ENCODE measurements around the gene KIRREL2.
"Not testable (repeated sequence)": the region's sequence is repeated elsewhere in the genome, so short reads cannot be mapped to it uniquely, and the experiment has no call there.

Gene KIRREL2

DNA sequence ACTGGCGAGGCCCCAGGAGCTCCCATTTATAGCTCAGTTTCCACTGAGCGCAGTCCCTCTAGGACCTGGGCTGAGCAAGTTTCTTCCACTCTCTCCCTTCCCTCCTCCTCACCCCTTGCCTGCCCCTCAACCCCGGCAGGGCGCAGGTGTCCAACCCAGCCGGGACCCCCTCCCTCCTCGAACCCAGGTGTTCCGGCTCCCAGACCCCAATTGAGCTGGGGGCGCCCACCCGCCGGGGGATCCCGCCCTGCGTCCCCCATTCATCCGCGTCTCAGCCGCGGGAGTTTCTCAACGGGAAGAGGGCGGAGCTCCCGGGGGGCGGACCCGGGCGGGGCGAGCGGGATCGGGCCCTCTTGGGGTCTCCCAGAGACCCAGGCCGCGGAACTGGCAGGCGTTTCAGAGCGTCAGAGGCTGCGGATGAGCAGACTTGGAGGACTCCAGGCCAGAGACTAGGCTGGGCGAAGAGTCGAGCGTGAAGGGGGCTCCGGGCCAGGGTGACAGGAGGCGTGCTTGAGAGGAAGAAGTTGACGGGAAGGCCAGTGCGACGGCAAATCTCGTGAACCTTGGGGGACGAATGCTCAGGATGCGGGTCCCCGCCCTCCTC, at the start of gene KIRREL2:
KIRREL2 (plus strand) TSS at position 366 of the 604 bp plus-strand sequence; CDS start at position 575, 209 bp downstream.
- DNase-seq = peak; percentile 47

DNA sequence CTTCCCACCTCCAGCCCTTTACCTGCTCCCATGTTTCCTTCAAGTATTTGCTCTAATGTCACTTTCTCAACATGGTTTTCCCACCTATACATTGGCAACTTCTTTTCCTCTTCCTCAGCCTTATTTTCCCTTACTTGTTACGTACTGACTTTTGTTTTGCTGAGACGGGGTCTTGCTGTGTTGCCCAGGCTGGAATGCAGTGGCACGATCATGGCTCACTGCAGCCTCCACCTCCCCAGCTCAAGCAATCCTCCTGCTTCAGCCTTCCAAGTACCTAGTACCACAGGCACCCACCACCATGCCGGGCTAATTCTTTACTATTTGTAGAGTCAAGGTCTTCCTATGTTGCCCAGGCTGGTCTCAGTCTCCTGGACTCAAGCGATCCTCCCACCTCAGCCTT, 49.1 kb upstream of the KIRREL2 start:
- no peak for DNase-seq

DNA sequence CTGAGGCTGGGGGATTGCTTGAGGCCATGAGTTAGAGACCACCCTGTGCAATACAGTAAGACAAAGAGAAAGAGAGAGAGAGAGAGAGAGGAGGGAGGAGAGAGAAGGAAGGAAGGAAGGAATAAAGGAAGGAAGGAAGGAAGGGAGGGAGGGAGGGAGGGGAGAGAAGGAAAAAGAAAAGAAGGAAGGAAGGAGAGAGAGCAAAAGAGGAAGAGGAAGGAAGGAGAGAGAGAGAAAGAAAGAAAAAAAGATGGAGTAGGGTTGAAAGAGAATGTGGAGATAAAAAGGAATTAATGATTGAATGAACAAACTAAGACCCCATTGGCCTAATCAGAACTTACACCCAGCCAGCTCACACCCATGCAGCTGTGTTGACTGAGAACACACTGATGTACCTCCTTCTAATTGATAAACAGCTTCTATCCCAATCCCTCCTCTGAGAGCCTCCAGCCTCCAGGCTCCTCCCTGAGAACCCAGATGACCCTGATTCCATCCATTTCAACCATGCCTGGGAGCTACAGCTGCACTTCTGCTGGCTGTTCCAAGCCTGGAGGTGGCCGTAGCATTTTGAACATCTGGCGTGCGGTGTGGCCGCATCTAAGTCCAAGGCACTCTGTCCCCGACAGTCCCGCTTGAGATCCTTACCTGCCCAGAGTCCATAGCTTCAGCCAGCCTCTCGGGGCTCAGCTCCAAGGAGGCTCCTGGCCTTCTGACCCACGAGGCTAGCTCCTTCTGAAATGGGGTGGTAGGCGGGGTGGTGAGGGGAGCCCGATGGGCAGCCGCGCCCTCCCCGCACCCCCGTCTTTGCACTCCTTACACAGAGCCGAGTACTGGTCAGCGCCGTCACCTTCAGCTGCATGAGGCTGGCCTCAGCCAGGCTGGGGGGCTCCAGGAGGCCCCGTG, 45.1 kb upstream of the KIRREL2 start:
- no peak for DNase-seq

DNA sequence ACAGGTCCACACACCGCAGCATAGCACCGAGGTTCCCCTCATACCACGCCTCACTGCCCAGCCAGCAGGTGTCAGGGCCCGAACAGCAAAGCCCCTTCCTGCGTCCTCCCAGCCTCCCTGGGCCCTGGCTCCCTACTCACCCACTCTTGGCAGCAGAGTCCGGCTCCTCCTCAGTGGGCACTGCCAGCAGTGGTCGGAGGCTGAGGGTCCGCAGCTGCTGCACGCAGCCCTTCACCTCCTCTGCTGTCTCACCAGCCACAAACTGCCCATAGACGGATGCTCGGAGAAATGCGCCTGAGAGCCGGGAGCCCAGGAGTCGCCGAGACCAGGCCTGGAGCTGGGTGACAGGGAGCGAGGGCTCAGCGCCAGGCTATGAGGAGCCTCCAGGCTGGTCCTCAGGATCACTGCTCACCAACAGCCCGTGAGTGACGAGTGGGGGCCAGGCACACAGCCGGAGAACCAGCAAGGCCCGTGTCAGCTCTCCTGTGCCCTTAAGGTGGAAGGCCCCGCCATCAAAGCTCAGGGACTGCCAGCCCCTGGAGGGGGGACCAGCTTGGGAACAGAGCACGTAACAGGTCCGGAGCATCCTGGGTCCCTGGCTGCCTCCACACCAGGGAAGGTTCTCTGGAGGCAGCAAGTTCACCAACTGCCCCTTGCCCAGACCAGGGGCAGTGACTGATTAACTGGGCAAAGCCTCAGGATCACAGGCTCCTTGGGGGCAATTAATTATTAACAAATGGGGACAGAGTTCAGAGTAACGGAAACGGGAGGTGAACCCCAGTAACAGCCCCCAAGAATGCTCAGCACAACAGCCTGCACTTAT, 44.3 kb upstream of the KIRREL2 start, which contains the start of gene PRODH2:
PRODH2 (minus strand) TSS at position 626 of the 823 bp plus-strand sequence; CDS start at position 586, 40 bp downstream.
- no peak for DNase-seq

DNA sequence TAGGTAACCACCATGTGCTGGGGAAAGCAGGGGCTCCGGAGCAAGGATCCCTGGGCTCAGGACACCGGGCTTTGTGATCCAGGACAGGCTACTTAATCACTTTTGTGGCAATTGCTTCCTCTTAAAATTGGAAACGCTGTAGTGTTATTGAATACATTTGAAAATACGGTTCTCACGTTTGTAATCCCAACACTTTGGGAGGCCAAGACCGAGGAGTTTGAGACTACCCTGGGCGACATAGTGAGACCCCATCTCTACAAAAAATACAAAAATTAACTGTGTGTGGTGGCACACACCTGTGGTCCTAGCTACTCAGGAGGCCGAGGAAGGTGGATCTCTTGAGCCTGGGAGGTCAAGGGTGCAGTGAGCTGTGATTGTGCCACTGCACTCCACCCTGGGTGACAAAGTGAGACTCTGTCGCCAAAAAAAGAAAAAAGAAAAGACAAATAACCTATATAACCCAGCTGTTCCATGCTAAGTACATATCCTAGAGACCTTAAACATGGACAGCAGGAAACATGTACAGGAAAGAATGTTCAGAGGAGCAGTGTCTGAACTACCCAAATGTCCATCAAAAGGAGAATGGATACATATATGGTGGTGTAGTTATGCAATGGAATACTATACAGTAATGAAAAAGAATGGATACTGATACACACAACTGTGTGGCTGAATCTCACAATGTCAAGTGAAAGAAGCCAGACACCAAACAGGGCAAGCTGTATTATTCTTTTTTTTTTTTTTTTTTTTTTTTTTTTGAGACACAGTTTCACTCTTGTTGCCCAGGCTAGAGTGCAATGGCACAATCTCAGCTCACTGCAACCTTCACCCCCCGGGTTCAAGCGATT, 43.4 kb upstream of the KIRREL2 start:
- no peak for DNase-seq

DNA sequence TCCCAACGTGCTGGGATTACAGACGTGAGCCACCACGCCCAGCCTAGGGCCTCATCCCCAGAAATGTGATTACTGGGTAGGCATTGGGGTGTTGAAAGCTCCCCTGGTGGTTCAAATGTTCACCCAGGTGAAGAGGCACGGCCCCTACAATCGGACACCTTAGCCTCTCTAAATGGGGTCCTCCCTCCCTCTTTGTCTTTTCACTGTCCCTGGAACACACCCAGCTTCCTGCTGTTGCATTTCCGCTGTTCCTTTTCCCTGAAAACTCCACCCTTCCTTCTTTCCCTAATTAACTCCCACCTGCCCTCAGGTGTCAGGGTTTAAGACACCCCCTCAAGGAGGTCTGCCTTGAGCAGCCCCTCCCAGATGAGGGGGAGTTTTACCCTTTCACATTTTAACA, 40.4 kb upstream of the KIRREL2 start:
- DNase-seq = no peak

DNA sequence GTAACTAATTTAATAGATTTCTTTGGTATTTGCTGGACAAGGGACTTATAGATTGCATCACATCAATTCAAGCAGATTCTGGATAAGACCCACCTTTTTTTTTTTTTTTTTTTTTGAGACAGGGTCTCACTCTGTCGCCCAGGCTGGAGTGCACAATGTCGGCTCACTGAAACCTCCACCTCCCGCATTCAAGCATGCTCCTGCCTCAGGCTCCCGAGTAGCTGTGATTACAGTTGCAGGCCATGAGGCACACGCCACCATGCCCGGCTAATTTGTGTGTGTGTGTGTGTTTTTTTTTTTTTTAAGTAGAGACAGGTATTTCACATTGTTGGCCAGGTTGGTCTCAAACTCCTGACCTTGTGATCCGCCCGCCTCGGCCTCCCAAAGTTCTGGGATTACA, 39.9 kb upstream of the KIRREL2 start:
- DNase-seq = no peak

DNA sequence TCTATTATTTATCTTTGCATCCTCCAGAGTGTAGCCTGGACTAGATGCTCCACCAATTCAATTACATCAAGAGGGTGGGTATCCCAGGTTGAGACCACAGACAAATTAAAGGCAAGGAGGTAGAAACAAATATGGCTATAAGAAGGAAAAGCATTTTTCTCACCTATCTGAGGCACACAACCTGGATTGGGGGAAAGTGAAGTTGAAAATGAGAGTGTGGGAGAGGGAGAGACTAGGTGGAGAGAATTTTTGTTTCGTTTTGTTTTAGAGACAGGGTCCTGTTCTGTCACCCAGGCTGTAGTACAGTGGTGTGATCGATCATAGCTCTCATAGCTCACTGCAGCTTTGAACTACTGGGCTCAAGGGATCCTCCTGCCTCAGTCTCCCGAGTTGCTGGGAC, 38.3 kb upstream of the KIRREL2 start:
- no peak for DNase-seq

DNA sequence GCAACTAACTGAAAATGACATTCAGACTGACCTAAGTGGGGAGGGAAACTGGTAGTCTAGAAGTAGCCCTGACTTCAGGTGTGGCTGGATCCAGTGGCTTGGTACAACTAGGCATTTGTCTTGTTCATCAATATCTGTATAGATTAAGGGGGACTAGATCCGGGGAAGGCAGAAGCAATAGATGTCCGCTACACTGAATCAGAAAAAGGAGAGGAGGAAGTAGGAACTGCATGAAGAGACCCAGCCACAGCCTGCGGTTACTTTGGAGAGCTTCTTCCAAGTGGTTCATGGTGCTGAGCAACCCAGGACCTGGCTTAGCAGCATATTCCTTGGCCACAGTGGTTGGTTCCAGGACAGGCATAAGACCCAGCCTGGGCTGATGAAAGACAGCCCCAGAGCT, 34.1 kb upstream of the KIRREL2 start:
- no peak for DNase-seq

DNA sequence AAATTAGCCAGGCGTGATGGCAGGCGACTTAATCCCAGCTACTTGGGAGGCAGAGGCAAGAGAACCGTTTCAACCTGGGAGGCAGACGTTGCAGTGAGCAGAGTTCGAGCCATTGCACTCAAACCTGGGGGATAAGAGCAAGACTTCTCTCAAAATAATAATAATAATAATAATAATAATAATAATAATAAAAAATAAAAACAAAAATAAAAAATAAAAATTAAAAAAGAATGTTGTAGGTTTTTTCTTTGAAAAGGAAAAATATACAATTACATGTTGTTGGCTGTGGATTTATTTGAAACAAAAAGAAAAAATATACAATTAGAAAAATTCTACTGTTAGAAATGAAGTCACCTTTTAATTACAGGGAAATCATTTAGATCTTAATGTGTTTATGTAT, 32.6 kb upstream of the KIRREL2 start:
- DNase-seq = no peak

DNA sequence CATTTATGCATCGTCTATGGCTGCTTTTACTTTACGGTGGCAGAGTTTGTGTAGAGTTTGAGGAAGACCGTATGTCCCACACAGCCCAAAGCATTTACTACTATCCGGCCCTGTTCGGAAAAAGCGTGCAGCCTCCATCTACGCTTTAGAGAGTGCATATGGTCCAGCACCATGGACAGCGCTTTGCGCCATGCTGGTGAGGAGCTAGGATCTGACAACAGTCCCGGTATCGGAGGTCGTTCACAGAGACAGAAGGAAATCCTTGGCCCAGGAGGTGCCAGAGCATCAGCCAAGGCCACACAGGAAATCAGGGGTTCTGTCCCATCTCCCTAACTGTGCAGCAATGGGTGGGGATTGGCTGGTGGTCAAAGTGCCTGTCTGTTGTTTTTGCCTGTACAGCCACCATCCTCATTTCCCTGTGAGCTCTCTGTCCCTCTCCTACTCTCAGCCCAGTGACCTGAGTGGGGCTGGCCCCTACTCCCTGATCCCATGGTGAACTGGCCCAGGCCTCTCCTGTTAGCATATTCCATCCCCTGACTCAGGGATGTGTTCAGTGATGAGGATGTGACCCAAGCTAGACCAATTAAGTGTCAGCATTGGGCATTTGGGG, 27.9 kb upstream of the KIRREL2 start:
- peak; percentile 42 for DNase-seq

DNA sequence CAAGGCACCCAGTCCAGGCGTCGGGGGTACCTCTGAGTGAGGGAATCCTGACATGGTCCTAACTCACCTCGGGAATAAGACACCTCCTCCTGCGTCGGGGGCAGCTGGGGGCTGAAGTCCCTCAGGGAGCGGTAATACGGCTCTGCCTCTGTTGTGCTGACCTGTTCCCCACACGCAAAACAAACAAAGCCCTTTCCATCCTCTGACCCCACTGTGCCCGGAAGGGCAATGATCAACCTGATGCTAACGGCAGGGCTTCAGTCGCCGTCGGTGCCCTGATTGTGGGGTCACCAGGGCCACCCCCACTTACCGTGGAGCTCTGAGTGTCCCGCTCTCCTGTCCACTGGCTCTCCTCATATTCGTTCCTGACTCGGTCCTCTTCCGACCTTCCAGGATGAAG, 25.7 kb upstream of the KIRREL2 start:
- no peak for DNase-seq

DNA sequence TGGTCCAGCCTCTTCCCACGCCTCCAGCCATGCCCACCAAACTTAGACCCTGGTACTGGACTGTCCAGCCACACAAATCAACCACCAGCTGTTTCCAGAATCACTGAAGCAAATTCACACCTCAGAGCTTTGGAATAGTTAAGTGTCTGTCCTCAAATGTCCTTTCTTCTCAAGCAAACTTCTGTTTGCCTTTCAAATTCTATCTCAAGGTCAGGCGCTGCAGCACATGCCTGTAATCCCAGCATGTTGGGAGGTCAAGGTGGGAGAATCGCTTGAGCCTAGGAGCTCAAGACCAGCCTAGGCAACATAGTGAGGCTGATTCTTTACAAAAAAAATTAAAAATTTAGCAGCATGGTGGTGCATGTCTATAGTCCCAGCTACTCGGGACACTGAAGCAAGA, 24.7 kb upstream of the KIRREL2 start:
- no peak for DNase-seq

DNA sequence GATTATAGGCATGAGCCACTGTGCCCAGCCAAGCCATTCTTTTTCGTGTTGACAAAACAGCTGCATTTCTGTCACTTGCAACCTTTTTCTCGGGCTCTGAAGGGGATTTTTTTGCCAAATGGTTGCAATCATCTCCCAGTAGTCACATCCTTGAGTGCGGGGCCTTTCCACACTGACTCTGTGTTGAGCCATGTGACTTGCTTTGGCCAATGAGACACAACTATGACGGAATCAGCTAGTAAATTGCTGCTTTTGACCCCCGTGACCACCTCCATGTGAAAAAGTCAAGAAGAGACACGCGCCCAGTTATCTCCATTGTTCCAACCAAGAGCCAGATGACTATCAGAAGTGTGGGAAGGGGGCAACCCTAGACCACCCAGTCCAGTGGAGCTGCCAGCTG, 22.7 kb upstream of the KIRREL2 start:
- DNase-seq = no peak

DNA sequence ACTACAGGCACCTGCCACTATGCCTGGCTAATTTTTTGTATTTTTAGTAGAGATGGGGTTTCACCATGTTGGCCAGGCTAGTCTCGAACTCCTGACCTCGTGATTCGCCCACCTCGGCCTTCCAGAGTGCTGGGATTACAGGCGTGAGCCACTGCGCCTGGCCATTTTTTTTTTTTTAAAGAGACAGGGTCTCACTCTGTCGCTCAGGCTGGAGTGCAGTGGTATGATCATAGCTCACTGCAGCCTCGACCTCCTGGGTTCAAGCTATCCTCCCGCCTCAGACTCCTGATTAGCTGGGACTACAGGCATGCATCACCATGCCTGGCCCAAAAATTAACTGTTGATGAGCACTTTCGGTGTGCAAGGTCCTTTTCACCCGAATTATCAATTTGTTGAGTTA, 20.6 kb upstream of the KIRREL2 start:
- not testable (repeated sequence) for DNase-seq

DNA sequence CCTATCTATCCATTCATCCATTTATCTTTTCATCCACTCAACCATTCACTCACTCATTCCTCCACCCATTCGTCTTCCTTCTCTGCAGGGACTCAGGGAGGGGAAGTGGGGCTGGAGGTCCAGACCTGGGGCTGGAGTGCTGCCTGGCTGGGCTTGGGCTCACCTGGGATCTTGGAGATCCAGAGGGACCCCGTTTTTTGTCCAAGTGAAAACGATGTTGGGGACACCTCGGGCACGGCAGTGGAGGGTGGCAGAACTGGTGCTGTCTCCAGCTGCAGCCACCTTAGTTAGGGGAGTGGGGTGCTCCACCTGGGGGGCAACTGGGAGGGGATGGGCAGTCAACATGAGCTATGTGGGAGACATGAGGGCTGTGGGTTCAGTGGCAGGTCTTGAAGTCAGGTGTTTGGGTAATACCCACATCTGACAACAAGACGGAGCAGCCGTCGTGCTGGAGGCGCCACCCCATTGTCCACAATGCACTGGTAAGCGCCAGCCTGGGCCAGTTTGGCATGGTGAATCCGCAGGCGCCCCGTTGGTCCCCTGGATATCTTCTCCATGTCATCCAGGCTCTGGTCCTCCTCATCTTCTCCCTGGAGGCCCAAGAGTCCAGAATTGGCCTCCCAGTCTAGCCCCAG, 14.6 kb upstream of the KIRREL2 start:
- DNase-seq = no peak

DNA sequence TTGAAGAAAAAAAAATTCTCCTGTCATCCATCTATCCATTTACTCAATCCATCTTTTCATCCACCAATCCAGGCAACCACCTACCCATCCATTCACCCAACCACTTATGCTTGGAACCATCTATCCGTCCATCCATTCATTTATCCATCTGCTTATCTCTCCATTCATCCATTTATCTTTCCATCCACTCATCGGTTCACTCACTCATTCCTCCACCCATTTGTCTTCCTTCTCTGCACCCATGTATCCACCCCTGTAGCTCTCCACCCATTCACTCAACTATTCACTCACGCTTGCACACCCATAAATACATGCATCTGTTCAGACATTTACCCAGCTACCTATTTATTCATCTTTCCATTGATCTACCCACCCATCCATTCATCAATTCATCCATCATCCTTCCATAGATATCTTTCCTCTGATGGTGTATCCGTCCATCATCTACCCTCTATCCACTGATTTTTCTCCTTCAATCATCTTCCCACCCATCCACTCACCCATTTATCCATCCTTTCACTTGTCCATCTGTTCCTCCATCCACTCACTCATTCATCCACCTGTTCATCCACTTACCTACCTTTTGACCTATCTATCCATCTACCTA, 13.9 kb upstream of the KIRREL2 start:
- DNase-seq = no peak

DNA sequence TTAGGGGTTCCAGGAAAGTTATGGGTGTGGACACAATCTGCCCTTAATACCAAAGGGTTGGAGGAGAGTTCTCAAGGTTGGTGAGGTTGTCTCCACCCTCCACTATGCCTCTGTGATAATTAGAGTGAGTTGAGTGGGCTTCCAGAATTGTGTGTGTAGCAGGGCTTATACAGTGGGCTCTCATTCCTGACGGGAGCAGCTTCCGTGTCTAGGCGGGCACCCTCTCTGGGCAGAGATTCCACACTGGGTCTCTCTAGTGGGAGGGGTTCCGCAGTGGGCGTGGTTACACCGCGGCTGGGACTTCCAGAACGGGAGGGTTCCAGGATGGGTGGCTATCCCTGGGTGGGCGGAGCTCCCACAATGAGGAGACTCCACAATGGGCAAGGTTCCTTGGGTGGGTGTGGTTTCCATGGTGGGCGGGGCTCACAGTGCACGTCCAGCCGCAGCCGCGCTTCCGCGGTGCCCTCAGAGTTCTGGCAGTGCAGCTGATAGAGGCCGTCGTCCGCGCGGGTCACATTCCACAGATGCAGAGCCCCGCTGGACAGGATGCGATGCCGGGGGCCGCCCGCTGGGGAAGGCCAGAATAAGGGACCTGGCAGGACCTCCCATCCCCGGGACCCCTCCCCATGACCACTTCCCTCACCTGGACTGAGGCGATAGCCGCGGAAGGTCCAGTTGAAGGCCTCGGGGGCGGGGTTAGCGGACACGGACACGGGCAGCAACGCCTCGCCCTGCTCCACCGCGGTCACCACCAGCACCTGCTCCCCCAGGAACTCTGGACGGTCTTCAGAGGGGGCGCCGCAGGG, 12.8 kb upstream of the KIRREL2 start:
- peak; percentile 6 for DNase-seq

DNA sequence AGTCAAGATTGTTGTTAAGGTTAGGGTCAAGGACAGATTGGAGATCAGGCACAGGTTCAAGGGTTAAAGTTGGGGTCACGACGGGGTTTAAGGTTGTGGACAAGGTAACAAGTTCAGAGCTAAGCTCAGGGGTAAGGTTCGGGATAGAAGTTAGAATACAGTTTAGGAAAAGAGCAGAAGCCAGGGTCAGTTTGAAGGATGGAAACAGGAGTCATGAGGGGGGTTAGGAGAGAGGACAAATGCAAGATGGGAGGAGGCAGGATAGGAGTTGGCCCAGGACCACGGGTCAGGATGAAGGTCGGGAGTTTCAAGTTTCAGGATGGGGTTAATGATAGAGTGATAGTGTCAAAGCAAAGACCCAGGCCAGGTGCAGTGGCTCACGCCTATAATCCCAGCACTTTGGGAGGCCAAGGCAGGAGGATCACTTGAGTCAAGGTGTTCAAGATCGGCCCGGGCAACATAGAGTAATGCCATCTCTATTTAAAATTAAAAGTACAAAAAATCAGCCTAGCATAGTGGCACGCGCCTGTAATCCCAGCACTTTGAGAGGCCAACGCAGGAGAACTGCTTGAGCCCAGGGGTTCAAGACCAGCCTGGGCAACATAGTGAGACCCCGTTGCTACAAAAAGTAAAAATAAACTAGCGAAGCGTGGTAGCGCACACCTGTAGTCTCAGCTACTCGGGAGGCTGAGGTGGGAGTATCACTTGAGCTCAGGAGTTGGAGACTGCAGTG, 12.1 kb upstream of the KIRREL2 start:
- DNase-seq = no peak

Data from CD4-positive, alpha-beta T cell treated with Interleukin-6 for 4 hours (primary cell).